ENCODE measurements around the gene RNASE11.
A peak's percentile ranks its signal among the peaks of the same experiment; 100 is the strongest.

Gene RNASE11

DNA sequence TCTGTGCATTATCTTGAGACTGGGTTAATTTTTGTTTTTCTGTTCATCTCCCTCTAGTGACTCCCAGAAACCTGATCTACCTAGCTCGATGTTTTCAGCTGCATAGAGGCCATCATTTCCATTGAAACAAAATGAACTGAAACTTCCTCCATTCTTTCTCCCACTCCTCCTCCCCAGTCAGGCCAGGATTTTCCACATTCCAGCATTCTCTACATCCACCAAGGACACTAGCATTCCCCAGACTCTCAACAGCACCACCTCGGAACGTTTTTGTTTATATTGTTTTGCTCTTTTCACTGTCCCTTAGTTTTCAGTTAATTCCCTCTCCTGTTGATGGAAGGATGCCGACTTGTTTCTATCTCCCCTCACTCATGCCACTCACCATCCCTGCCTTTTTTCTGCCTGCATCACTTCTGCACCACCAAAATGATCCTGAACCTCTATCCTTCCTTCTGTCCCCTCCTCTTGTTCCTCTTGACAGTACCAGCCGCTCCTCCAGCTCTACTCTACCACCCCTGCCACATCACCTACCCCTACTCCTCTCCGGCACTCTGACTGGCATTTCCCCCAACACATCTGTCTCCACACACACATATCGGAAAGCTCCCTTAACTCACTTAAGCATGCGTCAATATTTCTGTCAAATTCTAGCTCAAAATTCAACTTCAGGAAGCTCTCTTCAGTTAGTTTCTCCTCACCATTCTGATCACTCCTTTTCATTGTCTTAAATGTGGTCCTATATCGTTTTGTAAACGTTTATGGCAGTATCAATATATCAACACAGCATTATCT lies 40.5 kb upstream of the RNASE11 start:
- DNase-seq (ENCODE audit: low read depth): no peak
- TF ChIP-seq, protein P1, sequence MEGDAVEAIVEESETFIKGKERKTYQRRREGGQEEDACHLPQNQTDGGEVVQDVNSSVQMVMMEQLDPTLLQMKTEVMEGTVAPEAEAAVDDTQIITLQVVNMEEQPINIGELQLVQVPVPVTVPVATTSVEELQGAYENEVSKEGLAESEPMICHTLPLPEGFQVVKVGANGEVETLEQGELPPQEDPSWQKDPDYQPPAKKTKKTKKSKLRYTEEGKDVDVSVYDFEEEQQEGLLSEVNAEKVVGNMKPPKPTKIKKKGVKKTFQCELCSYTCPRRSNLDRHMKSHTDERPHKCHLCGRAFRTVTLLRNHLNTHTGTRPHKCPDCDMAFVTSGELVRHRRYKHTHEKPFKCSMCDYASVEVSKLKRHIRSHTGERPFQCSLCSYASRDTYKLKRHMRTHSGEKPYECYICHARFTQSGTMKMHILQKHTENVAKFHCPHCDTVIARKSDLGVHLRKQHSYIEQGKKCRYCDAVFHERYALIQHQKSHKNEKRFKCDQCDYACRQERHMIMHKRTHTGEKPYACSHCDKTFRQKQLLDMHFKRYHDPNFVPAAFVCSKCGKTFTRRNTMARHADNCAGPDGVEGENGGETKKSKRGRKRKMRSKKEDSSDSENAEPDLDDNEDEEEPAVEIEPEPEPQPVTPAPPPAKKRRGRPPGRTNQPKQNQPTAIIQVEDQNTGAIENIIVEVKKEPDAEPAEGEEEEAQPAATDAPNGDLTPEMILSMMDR (IDR thresholded peaks at IDR 0.05; ENCODE audit: low read depth, low read length, missing control alignments): no peak
- H3K4me3 ChIP-seq (ENCODE audit: low read depth, low read length): no peak overlapping the region

GRCh38 chr14:20627346-20628027 lies 39.7 kb upstream of the RNASE11 start:
- no peak overlapping the region for H3K4me3 ChIP-seq (ENCODE audit: low read depth, low read length)
- TF ChIP-seq, protein P1 (IDR thresholded peaks at IDR 0.05; ENCODE audit: low read depth, low read length, missing control alignments): no peak
- DNase-seq (ENCODE audit: low read depth): no peak

- TF ChIP-seq, protein P1 (IDR thresholded peaks at IDR 0.05; ENCODE audit: low read depth, low read length, missing control alignments): no peak
- H3K4me3 ChIP-seq (ENCODE audit: low read depth, low read length): no peak overlapping the region
- DNase-seq (ENCODE audit: low read depth): no peak
Measured at GRCh38 chr14:20626274-20626673, 38.5 kb upstream of the RNASE11 start.

DNA sequence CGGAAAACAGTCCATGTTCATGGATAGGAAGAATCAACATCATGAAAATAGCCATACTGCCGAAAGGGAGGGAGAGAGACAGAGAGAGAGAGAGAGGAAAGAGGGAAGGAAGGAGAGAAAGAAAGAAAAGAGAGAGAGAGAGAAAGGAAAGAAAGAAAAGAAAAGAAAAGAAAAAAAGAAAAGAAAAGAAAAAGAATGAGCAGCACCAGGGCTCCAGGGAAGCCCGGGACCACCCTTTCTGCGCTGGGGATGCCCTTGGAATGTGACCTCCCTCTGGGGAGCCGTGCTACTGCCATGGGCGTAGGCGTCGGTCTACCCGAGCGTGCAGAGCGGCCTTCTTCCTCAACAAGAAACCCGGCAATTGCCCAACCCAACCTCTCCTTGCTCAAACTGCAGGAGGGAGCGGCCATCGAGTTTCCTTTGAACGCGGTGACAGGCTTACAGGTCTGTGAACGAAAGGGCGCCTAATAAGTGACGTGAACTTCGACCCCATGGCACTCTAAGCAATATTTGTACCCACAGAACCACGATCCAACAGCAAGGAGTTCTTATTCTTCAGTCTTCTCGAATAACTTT lies 36.8 kb upstream of the RNASE11 start:
- peak overlapping the region; percentile 51 for H3K4me3 ChIP-seq (ENCODE audit: low read depth, low read length)
- peak; percentile 64 for DNase-seq (ENCODE audit: low read depth)
- TF ChIP-seq, protein P1 (IDR thresholded peaks at IDR 0.05; ENCODE audit: low read depth, low read length, missing control alignments): no peak

DNA sequence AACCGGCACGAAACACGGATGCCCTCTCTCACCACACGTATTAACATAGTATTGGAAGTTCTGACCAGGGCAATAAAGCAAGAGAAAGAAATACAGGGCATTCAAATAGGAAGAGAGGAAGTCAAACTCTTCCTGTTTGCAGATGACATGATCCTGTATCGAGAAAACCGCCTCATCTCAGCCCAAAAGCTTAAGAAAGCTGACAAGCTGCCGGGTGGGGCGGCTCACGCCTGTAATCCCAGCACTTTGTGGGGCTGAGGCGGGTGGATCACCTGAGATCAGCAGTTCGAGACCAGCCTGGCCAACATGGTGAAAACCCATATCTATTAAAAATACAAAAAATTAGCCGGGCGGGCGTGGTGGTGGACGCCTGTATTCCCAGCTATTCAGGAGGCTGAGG lies 36.0 kb upstream of the RNASE11 start:
- TF ChIP-seq, protein P1 (IDR thresholded peaks at IDR 0.05; ENCODE audit: low read depth, low read length, missing control alignments): no peak
- no peak for DNase-seq (ENCODE audit: low read depth)
- peak overlapping the region; percentile 51; the same call in 1 of the 2 replicates for H3K4me3 ChIP-seq (ENCODE audit: low read depth, low read length)

GRCh38 chr14:20622816-20623291 lies 35.1 kb upstream of the RNASE11 start:
- H3K4me3 ChIP-seq (ENCODE audit: low read depth, low read length): no peak overlapping the region; the same call in 1 of the 2 replicates
- DNase-seq (ENCODE audit: low read depth): no peak
- TF ChIP-seq, protein P1 (IDR thresholded peaks at IDR 0.05; ENCODE audit: low read depth, low read length, missing control alignments): no peak
